Duodenal mucosa (tissue), 2 donors: Measurements from ENCODE around the gene FFAR3.

ENCODE experiments used
- H3K27ac ChIP-seq: one replicate; pipeline ENCODE4 v1.7.0; 2013; ENCODE audit warnings: low read depth, low read length
- H3K27me3 ChIP-seq, 2 donors: one replicate each; pipeline ENCODE4 v1.7.0; 2013; ENCODE audit warnings: low read length in 2 of 2, control low read depth in 1 of 2; ENCODE audit not compliant: insufficient read depth in 2 of 2, control insufficient read depth in 1 of 2
- H3K36me3 ChIP-seq, 2 donors: one replicate each; pipeline ENCODE4 v1.7.0; 2013; ENCODE audit warnings: low read length in 2 of 2, control low read depth in 1 of 2; ENCODE audit not compliant: insufficient read depth in 2 of 2, control insufficient read depth in 1 of 2
- H3K4me1 ChIP-seq, 2 donors: one replicate each; pipeline ENCODE4 v1.7.0; 2013; ENCODE audit warnings: low read length in 2 of 2, control low read depth in 1 of 2; ENCODE audit not compliant: insufficient read depth in 2 of 2, control insufficient read depth in 1 of 2
- H3K4me3 ChIP-seq, 2 donors: one replicate each; pipeline ENCODE4 v1.7.0; 2013; ENCODE audit warnings: low read length in 2 of 2, low read depth in 1 of 2
- H3K9ac ChIP-seq, 2 donors: one replicate each; pipeline ENCODE4 v1.7.0; 2013; ENCODE audit warnings: low read length in 2 of 2, low read depth in 1 of 2
- H3K9me3 ChIP-seq, 2 donors: one replicate each; pipeline ENCODE4 v1.7.0; 2013; ENCODE audit warnings: low read length in 2 of 2, control low read depth in 1 of 2; ENCODE audit not compliant: control insufficient read depth in 1 of 2

The FFAR3 gene

GRCh38 chr19:35330475-35330874 is 27.8 kb upstream of the FFAR3 start:
- Histone ChIP-seq H3K27ac (no peak overlapping the region), H3K36me3 (no peaks in the 10 kb centered on the region), H3K4me3 (no peak overlapping the region), H3K4me1 (no peaks in the 10 kb centered on the region), H3K9ac (no peak overlapping the region), H3K27me3 (peaks cover 6 to 7% of the 10 kb centered on the region in 2 donors), H3K9me3 (no peaks in the 10 kb centered on the region)

GRCh38 chr19:35331551-35332214 is 26.6 kb upstream of the FFAR3 start:
- Histone ChIP-seq H3K9me3 (no peaks in the 10 kb centered on the region), H3K9ac (no peak overlapping the region), H3K27ac (no peak overlapping the region), H3K4me1 (no peaks in the 10 kb centered on the region), H3K4me3 (no peak overlapping the region), H3K36me3 (no peaks in the 10 kb centered on the region), H3K27me3 (peaks cover 6 to 7% of the 10 kb centered on the region in 2 donors)

GRCh38 chr19:35332817-35333216 is 25.4 kb upstream of the FFAR3 start:
- no peaks in the 10 kb centered on the region for H3K36me3 ChIP-seq
- H3K27me3 ChIP-seq = peaks cover 6 to 7% of the 10 kb centered on the region in 2 donors
- H3K4me1 ChIP-seq = no peaks in the 10 kb centered on the region
- no peak overlapping the region for H3K27ac ChIP-seq
- no peak overlapping the region for H3K9ac ChIP-seq
- H3K9me3 ChIP-seq = no peaks in the 10 kb centered on the region
- no peak overlapping the region for H3K4me3 ChIP-seq

GRCh38 chr19:35334144-35334753 is 24.0 kb upstream of the FFAR3 start:
- Histone ChIP-seq H3K9ac (no peak overlapping the region), H3K4me3 (no peak overlapping the region), H3K27me3 (peaks cover 6 to 7% of the 10 kb centered on the region in 2 donors), H3K36me3 (no peaks in the 10 kb centered on the region), H3K9me3 (no peaks in the 10 kb centered on the region), H3K4me1 (no peaks in the 10 kb centered on the region), H3K27ac (no peak overlapping the region)

GRCh38 chr19:35336166-35336955 is 21.9 kb upstream of the FFAR3 start:
- H3K27me3 ChIP-seq = peaks cover 0 to 7% of the 10 kb centered on the region in 2 donors

GRCh38 chr19:35337097-35337983 is 20.9 kb upstream of the FFAR3 start:
- H3K27ac ChIP-seq = no peak overlapping the region
- H3K4me3 ChIP-seq = no peak overlapping the region
- no peaks in the 10 kb centered on the region for H3K4me1 ChIP-seq
- no peaks in the 10 kb centered on the region for H3K9me3 ChIP-seq
- H3K36me3 ChIP-seq = no peaks in the 10 kb centered on the region
- H3K27me3 ChIP-seq = peaks cover 0 to 4% of the 10 kb centered on the region in 2 donors
- H3K9ac ChIP-seq = no peak overlapping the region

More at GRCh38 chr19:35336166-35336955, 21.9 kb upstream of the FFAR3 start:
- H3K4me3 ChIP-seq = no peak overlapping the region
- no peaks in the 10 kb centered on the region for H3K9me3 ChIP-seq
- H3K9ac ChIP-seq = no peak overlapping the region
- no peaks in the 10 kb centered on the region for H3K4me1 ChIP-seq
- H3K27ac ChIP-seq = no peak overlapping the region
- H3K36me3 ChIP-seq = no peaks in the 10 kb centered on the region

GRCh38 chr19:35337984-35338296 is 20.3 kb upstream of the FFAR3 start:
- no peak overlapping the region for H3K27ac ChIP-seq
- H3K4me3 ChIP-seq = no peak overlapping the region
- no peaks in the 10 kb centered on the region for H3K36me3 ChIP-seq
- no peaks in the 10 kb centered on the region for H3K4me1 ChIP-seq
- peaks cover 0 to under 1% of the 10 kb centered on the region in 2 donors for H3K27me3 ChIP-seq
- H3K9ac ChIP-seq = no peak overlapping the region
- H3K9me3 ChIP-seq = no peaks in the 10 kb centered on the region

- H3K36me3 ChIP-seq = no peaks in the 10 kb centered on the region
- no peak overlapping the region for H3K4me3 ChIP-seq
- peaks cover 0 to 7% of the 10 kb centered on the region in 2 donors for H3K27me3 ChIP-seq
Measured at GRCh38 chr19:35340431-35340830, 17.8 kb upstream of the FFAR3 start.

GRCh38 chr19:35341006-35341405 is 17.3 kb upstream of the FFAR3 start:
- H3K4me1 ChIP-seq = peaks cover under 1% of the 10 kb centered on the region in 2 donors
- H3K9me3 ChIP-seq = no peaks in the 10 kb centered on the region
- H3K4me3 ChIP-seq = no peak overlapping the region
- no peaks in the 10 kb centered on the region for H3K36me3 ChIP-seq
- no peak overlapping the region for H3K27ac ChIP-seq
- peaks cover 0 to 13% of the 10 kb centered on the region in 2 donors for H3K27me3 ChIP-seq
- H3K9ac ChIP-seq = no peak overlapping the region

More at GRCh38 chr19:35340431-35340830, 17.8 kb upstream of the FFAR3 start:
- no peaks in the 10 kb centered on the region for H3K4me1 ChIP-seq
- H3K9ac ChIP-seq = no peak overlapping the region
- no peaks in the 10 kb centered on the region for H3K9me3 ChIP-seq
- H3K27ac ChIP-seq = no peak overlapping the region
